Stimulated activated CD4-positive, alpha-beta T cell treated with anti-CD3 and anti-CD28 coated beads, Interleukin-2, amount 100 ng/mL, for 48 hours (primary cell): Measurements from ENCODE around the gene EVX2.

Experiments
- DNase-seq, 2 donors: peaks; one replicate each; pipeline ENCODE4 v3.0.0-alpha.2; 2020

Gene EVX2

DNA sequence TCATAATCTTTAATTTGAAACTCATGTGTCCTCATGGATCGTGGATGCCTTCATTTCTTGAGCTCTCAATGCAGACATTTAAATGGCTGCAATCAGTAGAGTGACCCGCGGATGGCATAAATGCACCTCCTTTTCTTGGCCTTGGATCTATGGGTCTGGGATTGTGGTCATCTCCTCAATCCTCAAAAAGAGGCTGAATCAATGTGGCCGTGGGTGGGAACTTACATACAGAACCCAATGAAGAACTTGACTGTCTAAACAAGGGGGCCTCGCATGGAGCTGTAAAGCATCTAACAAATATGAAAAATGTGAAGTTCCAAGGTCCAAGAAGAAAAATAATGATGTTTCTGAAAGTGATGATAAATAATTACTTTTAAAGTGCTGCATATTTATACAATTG, 11.7 kb upstream of the EVX2 start:
- no peak for DNase-seq

DNA sequence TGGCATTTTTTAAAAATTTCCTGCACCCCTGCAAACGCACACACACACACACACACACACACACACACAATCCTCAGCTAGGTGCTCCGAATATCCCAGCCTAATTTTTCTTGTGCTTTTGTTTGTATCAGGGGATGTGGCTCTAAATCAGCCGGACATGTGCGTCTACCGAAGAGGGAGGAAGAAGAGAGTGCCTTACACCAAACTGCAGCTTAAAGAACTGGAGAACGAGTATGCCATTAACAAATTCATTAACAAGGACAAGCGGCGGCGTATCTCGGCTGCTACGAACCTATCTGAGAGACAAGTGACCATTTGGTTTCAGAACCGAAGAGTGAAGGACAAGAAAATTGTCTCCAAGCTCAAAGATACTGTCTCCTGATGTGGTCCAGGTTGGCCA, 10.6 kb upstream of the EVX2 start:
- DNase-seq: no peak

DNA sequence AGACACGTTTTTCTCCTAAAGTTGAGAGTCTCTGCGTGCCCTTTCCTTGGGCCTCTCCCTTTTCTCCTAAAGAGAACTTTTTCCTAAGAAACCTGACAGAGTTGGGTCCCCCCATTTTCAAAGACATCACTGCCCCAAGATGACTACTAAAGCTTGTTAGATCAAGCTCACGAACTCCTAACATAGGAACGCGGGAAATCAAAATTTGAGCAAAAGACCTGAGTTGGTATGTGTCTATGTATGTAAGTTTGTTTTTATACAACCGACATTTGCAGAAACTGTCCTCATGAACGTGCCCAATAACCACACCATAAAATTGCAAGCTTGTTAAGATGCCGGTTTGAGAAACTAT, 10.1 kb upstream of the EVX2 start:
- DNase-seq: no peak

DNA sequence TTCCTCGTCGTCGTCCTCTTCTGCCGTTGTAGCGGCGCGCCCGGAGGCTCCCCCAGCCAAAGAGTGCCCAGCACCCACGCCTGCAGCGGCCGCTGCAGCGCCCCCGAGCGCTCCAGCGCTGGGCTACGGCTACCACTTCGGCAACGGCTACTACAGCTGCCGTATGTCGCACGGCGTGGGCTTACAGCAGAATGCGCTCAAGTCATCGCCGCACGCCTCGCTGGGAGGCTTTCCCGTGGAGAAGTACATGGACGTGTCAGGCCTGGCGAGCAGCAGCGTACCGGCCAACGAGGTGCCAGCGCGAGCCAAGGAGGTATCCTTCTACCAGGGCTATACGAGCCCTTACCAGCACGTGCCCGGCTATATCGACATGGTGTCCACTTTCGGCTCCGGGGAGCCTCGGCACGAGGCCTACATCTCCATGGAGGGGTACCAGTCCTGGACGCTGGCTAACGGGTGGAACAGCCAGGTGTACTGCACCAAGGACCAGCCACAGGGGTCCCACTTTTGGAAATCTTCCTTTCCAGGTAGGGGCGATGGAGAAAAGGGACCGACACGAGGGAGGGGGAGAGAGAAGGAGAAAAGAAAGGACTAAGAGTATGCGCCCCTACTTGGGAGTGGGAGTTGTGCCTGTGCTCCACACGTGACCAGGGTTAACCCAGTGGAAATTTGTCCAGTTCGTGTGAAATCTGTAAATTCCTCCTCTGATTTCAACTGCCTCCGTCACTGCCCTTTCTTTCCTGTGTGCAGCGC, 9.6 kb upstream of the EVX2 start:
- DNase-seq: no peak

DNA sequence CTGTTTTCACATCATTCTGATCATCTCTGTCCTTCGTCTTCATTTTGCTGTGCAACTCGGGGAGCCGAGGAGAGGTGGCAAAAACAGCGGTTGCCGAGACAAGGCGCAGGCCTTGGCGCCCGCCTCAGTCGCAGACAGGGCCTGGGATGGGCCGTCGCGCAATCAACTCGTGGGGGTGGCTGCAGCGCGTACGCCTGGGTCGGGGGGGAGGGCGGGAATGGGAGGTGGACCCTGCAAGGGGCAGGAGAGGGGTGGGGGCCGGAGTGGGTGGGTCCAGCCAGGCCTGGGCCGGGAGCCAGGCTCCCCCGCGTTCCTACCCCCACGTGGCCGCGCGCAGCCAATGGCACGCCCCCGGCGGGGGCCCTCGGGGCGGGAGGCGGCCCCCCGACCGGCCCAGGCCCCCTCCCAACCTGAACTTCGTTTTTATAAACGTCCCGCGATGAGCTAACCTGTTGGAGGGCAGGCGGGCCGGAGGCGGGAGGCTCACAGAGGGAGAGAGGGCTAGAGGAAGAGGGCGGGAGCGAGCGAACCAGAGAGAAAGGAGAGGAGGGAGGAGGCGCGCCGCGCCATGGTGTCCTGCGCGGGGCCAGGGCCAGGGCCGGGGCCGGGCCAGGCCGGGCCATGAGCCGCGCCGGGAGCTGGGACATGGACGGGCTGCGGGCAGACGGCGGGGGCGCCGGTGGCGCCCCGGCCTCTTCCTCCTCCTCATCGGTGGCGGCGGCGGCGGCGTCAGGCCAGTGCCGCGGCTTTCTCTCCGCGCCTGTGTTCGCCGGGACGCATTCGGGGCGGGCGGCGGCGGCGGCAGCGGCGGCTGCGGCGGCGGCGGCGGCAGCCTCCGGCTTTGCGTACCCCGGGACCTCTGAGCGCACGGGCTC, 8.7 kb upstream of the EVX2 start, which contains the start of gene HOXD13:
Gene HOXD13 (plus strand): TSS at position 452 of the 875 bp plus-strand sequence. CDS start 170 bp downstream, at position 622.
- DNase-seq: no peak

DNA sequence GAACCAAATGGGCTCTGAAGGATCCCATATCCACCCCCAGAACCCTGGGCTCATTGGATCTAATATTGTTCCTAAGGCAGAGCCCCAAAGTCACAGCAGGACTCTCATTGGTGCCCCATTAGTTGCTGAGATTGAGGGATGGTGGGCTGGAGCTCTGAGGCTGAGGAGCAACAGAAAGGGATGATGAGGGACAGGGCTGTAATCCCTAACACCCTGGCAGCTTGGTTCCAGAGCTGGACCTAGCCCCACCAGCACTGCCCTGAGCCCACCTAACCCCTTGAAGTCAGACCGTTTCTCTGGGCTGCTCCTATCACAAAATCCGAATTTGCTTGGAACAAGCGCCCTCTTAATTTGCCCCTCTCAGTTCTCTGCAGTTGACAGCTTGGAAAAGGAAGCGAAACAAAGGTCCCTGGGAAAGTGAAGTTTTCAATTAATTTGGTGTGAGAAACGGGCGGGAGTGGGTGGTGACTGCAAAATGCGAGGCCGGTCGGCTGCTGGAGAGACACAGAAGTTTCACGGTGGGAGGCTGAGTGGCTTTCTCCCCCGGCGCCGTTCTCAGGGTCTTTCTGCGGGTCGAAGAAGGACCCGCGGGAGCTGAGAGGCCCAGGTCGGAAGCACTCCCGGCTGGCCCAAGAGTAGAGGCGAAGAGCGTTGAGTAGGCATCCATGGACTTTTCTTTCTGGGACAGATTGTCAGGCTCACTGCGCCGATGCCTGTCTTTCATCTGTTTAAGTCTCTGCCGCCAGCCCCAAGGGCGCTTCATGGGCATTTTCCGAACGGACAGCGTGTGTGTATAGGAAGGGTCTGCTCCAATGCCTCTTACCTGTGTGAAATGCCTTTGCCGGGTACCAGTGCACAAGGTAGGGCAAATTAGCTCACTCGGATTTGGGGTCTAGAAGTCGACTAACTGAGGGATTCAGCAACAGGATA, 7.8 kb upstream of the EVX2 start:
- DNase-seq: no peak

DNA sequence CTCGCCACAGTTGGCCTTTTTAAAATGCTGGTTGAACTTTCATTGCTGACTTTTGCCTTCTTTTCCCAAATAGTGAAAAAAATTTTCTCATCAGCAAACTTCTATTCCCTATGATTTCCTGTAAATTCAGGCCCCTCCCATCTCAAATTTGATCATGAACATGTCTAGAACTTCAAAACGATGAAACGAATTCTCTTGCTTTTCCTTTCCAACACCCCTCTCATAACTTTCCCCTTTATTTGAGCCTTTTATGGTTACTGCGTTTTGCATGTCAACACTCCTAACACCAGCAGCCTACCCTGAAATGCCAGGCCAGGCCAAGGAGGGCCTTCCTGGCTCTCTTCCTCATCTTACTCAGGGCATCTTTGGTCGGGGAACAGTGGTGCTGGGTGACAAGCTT, 7.1 kb upstream of the EVX2 start:
- no peak for DNase-seq

DNA sequence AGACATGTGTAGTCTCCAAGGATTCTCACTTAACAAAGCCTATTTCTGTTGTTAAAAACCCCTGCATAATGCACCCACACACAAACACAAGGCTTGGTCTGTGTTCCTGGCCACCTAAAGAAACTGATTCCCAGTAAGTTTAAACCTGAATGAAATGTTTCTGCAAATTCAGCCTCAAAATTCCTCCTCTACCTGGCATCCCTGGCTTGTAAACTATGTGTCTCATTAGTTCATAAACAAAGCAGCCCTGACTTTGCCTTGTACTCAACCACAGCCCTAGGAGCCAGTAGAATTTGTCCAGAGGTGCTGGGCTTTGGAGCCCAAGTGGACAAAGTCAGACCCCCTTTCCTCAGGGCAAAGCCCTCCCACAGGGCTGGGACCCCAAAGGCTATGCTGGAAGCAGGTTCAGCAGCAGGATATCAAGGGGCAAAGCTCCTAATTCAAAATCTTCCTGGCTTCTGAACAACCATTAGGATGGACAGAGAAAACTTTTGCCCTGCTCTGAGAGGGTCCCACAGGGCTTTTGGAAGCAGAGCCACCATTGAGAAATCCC, 6.2 kb upstream of the EVX2 start:
- DNase-seq: no peak

DNA sequence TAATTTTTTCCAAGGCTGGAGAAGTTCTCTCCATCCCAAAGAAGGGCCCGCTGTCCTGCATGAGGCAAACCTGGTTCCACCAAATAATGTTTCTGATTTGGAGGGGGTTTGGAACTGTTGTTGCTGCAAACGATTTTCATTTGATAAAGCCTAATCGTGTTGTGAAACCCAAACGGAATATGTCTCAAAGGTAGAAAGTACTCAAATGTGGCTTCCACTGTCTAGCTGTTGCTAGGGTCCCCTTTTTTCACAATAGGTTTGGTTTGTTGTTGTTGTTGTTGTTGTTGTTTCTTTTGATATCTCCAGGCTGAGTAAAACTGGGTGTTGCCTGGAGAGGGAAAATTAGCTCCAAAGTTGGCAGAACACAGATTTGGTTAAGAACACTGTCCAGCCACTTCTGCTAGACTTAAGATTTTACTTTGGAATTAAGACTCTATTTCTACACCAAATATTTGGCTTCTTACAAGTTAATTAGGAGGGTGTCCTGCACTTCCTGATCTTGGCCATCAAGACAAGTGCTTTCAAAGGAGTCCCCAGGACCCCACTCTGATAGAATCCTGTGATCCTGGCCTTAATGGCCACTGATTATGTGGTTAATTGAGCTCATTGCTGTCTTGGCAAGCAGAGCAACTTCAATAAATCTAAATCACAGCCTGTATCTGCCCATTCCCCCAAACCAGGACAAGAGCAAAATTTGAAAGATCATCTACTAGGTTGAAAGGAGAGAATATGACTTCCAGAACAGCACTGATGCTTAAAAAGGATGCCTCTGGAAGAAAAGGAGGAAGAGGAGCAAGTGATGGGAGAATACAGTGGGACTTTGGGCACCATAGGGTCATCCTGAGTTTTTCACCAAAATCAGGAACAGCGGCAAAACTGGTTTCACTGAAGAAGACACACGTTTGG, 5.4 kb upstream of the EVX2 start:
- no peak for DNase-seq

DNA sequence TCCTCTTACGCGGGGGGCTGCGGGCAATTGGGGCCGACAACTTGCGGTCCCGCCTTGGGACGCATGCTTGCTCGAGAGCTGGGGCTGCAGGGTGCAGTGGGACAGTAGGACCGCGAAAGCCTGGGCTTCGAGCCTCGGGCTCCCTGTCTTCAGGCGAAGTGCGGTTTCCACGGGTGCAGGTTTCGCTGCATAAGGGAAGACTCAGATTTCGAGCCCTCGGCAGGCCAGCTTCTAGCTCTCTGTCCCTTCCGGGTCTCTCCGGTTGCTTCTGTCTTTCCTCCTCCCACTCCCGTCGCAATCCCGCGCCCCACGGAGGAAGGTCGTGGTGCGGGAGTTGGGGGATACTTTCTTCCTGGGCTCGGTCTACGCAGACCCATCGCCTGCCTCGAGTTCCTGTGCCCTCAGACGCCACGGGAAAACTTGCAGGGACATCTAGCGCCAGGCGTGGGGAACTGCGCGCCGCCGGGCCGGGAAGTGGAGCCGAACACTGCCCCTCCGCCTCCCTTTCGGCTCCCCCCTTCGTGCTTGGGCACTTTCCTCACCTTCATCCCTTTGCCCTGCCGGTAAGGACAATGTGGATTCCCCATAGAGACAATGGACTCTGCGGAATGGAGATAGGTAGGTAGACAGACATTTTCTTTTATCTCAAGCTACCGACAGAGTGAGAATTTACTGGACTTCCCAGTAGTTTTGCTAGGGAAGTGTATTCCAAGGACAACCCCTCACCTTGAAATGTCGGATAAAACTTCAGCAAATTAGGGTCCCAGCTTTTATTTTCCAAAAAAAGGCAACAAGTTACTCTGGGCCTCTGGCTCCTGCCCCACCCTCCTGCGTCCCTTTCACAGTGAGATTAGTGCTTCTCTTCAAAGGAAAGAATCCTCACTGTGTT, 4.5 kb upstream of the EVX2 start:
- no peak for DNase-seq

DNA sequence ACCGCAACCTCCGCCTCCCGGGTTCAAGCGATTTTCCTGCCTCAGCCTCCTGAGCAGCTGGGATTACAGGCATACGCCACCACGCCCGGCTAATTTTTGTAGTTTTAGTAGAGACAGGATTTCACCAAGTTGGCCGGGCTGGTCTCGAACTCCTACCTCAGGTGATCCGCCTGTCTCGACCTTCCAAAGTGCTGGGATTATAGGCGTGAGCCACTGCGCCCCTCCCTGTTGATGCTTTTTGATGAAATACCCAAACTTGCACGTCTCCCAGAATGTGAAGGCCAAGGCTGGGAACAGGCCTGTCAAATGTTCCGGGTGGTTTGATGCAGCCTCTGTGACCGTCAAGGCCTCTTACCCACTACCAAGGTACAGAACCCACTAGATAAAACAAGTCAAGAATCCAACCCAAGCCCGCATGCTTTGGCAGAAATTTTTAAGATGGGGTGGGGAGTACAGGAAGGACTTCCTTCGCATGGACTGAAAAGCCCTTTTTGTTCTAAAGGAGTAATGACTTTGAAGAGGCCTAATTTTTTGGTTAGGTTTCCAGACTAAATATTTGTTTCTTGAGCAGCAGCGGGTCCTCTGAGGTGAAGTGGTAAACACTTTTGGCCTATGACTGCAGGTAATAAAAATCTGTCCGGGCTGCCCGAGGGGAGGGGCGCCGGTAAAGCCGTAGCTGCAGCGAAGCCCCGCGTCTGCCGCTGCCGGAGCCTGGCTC, 3.7 kb upstream of the EVX2 start:
- DNase-seq: no peak

DNA sequence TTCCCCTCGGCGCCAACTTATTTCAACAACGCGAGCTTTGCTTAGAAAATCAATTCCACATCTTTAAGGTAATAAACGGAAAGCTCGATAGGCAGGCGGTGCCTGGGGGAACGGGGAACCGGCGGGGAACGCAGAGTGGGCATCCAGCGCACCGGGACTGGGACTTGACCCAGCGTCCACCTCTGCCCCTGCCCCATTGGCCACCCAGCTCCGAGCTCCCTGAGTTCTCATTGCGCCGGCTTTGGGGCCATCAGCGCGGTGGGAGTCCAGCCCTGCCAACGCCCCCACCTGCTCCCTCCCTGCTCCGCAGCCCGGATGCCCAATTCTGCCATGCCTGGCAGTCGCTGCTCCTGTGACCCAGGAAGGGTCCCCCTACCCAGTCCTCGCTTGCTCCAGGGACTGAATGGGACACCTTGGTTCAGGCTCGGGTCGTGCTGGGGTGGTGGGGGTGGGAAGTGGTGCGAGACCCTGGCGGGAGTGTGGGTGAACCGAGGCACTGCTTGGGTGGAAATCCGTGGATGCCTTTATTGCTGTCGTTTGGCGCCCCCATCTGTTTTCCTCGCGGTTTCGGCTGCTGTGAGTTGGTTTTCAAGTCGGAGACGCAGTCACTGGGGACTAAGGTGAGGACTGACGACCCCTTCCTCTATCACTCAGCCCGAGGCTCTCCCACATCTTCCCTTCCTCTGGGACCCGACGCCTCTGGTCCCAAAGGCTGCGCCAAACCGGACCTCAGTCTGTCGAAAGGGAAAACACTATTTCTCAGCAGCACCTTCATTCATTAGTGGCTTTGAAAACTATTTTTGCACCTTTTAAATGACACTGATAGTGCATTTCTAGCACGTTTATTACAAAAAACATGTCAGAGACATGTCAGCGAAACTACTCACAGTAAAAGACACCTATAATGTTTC, 2.4 kb upstream of the EVX2 start:
- DNase-seq: no peak

DNA sequence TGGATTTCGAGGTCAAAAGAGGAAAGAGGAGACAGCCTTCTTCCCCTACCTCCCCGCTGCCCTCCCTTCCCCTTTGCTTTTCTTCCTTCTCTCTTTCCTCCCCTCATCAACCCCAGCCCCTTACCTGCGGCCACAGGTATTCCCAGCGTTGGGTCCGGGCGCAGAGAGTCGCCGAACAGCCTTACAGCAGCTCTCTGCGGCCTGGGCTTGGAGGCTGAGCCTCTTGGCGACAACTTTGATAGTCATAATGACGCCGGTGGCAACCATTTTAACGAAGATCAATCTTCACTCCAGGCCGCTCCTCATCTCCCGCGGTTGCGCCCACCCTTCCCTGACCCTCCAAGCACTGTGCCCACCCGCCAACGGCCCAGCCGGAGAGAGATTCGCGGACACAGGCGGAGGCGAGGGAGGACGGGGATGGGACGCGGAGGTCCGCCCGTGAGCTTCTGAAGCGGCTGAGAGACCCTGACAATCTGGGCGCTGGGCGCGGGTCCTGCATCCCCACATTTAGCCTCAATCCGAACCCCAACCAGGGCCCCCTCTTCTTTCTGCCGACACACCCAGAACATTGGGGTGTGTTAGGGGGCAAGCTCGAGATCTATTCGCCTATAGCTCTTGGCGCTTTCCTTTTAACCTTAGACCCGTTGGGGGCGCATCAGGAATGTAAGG, 1.5 kb upstream of the EVX2 start:
- DNase-seq: no peak

DNA sequence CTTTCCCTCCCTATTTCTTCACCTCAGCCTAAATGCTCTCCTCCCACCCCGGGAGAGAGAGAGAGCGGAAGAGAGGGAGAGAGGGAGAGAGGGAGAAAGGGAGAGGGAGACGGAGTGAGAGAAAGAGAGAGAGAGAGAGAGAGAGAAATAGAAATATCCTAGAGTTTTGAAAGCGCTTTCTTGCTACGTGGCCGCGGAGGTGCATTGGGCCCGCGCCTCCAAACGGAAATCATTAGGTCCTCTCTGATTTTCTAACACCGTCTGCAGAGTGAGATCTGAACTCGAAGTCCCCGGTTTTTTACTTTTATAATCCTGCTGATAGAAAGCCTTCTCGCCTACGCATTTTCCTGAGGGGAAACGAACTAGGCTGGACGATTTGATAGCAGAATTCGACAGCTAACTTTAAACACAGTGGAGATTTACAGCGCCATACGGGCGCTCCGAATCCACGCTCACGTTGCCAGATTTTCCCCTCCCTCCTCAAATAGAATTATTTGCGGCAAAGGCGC, 903 bp upstream of the EVX2 start:
- DNase-seq: no peak

DNA sequence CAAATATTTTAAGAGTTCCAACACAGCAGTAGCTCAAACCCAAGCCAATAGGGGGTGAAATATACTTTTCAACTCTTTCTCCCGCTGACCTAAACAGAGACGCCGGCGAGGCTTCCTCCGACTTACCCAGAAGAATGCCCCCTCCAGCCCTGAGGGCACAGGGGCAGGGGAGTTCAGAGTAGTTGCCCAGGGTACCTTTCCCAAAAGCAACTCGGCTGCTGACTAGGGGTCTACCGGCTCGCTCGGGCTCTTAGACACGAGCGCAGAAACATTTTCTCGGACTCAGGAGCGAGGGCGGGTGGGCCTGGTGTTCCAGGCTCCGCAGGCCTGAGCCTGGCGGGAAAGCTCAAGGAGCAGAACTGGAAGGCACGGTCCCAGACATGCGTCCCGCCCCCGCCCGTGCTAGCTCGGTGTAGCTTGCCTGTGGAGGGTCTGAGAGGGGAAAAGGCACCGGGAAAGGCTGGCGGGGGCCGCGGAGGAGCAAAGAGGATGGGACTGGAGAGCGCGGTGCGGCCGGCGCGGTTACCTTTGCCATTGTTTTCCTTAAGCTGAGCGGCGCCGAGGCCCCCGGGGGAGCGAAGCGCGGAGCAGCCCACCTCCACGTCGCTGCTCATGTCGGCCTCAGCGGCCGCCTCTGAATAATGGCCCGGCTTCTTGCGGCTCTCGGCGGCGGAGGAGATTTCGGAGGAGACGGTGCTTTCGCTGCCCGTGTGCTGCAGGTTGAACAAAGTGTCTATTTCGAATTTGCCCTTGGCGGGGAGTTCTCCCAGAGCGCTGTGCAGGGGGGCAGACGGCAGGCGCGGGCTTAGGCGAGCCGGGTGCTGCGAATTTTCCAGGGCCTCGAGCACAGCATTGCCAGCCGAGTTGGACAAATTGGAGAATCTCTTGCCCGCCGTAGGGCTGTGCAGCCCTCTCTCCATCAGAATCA, 674 bp downstream of the EVX2 start:
- DNase-seq: no peak

DNA sequence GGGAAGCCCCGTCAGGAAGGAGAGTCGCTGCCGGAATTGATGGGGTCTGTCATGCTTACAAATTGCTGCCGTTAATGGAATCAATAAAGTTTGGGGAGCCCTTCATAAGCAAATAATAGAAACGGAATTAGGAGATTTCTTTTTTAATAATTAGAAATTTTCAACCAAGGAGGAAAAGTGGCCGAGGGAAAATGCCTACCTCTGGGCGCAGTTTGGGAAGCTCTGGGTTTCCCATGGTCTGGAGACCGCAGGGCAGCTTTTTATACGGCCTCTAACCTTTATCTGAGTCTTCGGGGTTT, 1.3 kb downstream of the EVX2 start:
- no peak for DNase-seq
